Transverse colon (tissue), 3 donors: ENCODE results near the gene SNX5.
"Not testable (repeated sequence)": the region's sequence is repeated elsewhere in the genome, so short reads cannot be mapped to it uniquely, and the experiment has no call there.

Source experiments
- CTCF ChIP-seq, 5 experiments: fragments of 200-600 bp in 3 of 5; fragments of 450-650 bp in 2 of 5; sonication (generic) in 3 of 5; IDR thresholded peaks; 1 replicate in 2 of 5; 2 replicates in 3 of 5; pipeline ENCODE4 v1.5.1; 2016 to 2017; ENCODE audit warnings: antibody characterized with exemption in 5 of 5, inconsistent platforms in 3 of 5, mild to moderate bottlenecking in 2 of 5, moderate library complexity in 1 of 5
- EP300 ChIP-seq: sonication (generic); formaldehyde crosslinking; IDR thresholded peaks from one replicate; pipeline ENCODE4 v1.6.1; 2017; ENCODE audit warnings: antibody characterized with exemption, low read depth
- POLR2A ChIP-seq: fragments of 450-650 bp; IDR thresholded peaks from one replicate; pipeline ENCODE4 v1.6.1; 2016; ENCODE audit warnings: antibody characterized with exemption, mild to moderate bottlenecking, moderate library complexity

- not testable (repeated sequence) for TF ChIP-seq POLR2A; CTCF (IDR thresholded peaks at IDR 0.05); EP300
Measured at GRCh38 chr20:17960400-17960885, 8.2 kb downstream of the SNX5 start.
